ENCODE results near the gene TUBB. TPM values are rescaled to one million over a fixed set of nuclear protein-coding genes. Genes with fewer than 3 reads are reported as not detected.
A peak's percentile ranks its signal among the peaks of the same experiment; 100 is the strongest.

Gene TUBB
- total and polyA plus RNA-seq, 2 of the 8 experiments (the other 6 are each of a cell fraction or from before 2014, with no cell fraction given): 1,880 to 3,022 TPM

- TF ChIP-seq KDM1A (IDR thresholded peaks at IDR 0.05; ENCODE audit: borderline replicate concordance, low read length) (no peak), JUN (IDR thresholded peaks at IDR 0.05; ENCODE audit: low read depth, low read length) (peak; percentile 55; the same call in 1 of the 2 replicates), RBBP5 (IDR thresholded peaks at IDR 0.05; ENCODE audit: borderline replicate concordance, low read depth, low read length) (no peak; the same call in 1 of the 2 replicates)
Observed at GRCh38 chr6:30769088-30769852, 49.1 kb downstream of the TUBB start (continued).
